CD4-positive, alpha-beta memory T cell (primary cell): ENCODE data around the gene BEST1. TPM values are rescaled to one million over a fixed set of nuclear protein-coding genes. Genes with fewer than 3 reads are reported as not detected.

Experiments used
- CTCF ChIA-PET: fragments of 350-600 bp; sonication (Branson Sonifier 250); formaldehyde crosslinking; loops from one replicate; lab custom pipeline; 2021; ENCODE audit warnings: inconsistent platforms; ENCODE audit not compliant: partially characterized antibody; lab: Charles Lee
- POLR2A ChIA-PET: fragments of 350-600 bp; sonication (Branson Sonifier 250); formaldehyde crosslinking; loops from one replicate; lab custom pipeline; 2021; ENCODE audit not compliant: partially characterized antibody; lab: Charles Lee
- DNase-seq, 5 donors: peaks; one replicate each; pipeline versions ENCODE4 v3.0.0 to v3.0.0-alpha.2; 2020 to 2022; ENCODE audit warnings: mixed read lengths in 1 of 5
- H3K27ac ChIP-seq: one replicate; pipeline ENCODE4 v1.7.0; 2013; ENCODE audit warnings: low read depth, low read length
- H3K27me3 ChIP-seq: 2 replicates; pipeline ENCODE4 v1.7.0; 2013; ENCODE audit warnings: mild to moderate bottlenecking, low read length, moderate library complexity; ENCODE audit not compliant: insufficient read depth
- H3K36me3 ChIP-seq: 2 replicates; pipeline ENCODE4 v1.7.0; 2013; ENCODE audit warnings: mild to moderate bottlenecking, low read length, moderate library complexity; ENCODE audit not compliant: insufficient read depth
- H3K4me1 ChIP-seq: 2 replicates; pipeline ENCODE4 v1.7.0; 2013; ENCODE audit warnings: mild to moderate bottlenecking, low read length, moderate library complexity; ENCODE audit not compliant: insufficient read depth
- H3K4me3 ChIP-seq, 2 donors: one replicate each; pipeline ENCODE4 v1.7.0; 2013; ENCODE audit warnings: low read length in 2 of 2, mild to moderate bottlenecking in 1 of 2
- H3K9me3 ChIP-seq, 2 donors: one replicate each; pipeline ENCODE4 v1.7.0; 2013; ENCODE audit warnings: low read length in 2 of 2, control low read depth in 1 of 2; ENCODE audit not compliant: control insufficient read depth in 1 of 2
- H3K27ac Mint-ChIP-seq, 7 donors: one replicate each; pipeline ENCODE4 v1.8.0; 2020 to 2021; ENCODE audit warnings: mixed read lengths in 7 of 7, mild to moderate bottlenecking in 6 of 7, inconsistent platforms in 3 of 7, moderate library complexity in 3 of 7
- H3K27me3 Mint-ChIP-seq, 2 donors: one replicate each; pipeline ENCODE4 v1.8.0; 2020 to 2021; ENCODE audit warnings: mixed read lengths in 2 of 2
- H3K36me3 Mint-ChIP-seq, 2 donors: one replicate each; pipeline ENCODE4 v1.8.0; 2020 to 2021; ENCODE audit warnings: mixed read lengths in 2 of 2, inconsistent platforms in 1 of 2, mild to moderate bottlenecking in 1 of 2
- H3K4me1 Mint-ChIP-seq, 4 donors: one replicate each; pipeline ENCODE4 v1.8.0; 2020 to 2021; ENCODE audit warnings: mixed read lengths in 4 of 4, mild to moderate bottlenecking in 1 of 4
- H3K4me3 Mint-ChIP-seq, 8 donors: one replicate each; pipeline ENCODE4 v1.8.0; 2020 to 2021; ENCODE audit warnings: mixed read lengths in 8 of 8, mild to moderate bottlenecking in 7 of 8, moderate library complexity in 6 of 8, inconsistent platforms in 3 of 8
- H3K9me3 Mint-ChIP-seq, 8 donors: one replicate each; pipeline ENCODE4 v1.8.0; 2020 to 2021; ENCODE audit warnings: mixed read lengths in 8 of 8, mild to moderate bottlenecking in 5 of 8, inconsistent platforms in 3 of 8, moderate library complexity in 1 of 8
- intact Hi-C: fragments of 100-400 bp; cut with micrococcal nuclease; formaldehyde crosslinking; loops from one replicate; pipeline ENCODE4 v1.15.1; 2023
- polyA plus RNA-seq, 2 donors: library from polyadenylated mRNA; unstranded; fragments of 300-500 nt; fragmentation: Illumina TruSeq; gene quantifications; one replicate each; pipeline ENCODE4 v1.2.3, GENCODE V29; 2021
- total RNA-seq, 2 experiments: library from RNA; stranded (reverse); gene quantifications; one replicate each; pipeline ENCODE4 v1.2.3, GENCODE V29; 2021

The BEST1 gene
- total and polyA plus RNA-seq, 4 experiments from 2014 or later = 0.26 to 1.3 (median 0.89) TPM

GRCh38 chr11:61905801-61906521 lies 44.2 kb upstream of the BEST1 start:
- ChIA-PET CTCF (interaction anchor here (2.1 to 11.6 kb wide), 3 partner anchors 41 to 178 kb away, joined by 5 to 387 read pairs (median 13); no protein-coding TSS in a partner anchor), POLR2A (no interaction called here)
- Mint-ChIP-seq H3K4me1 (no peaks in the 10 kb centered on the region), H3K4me3 (no peak overlapping the region), H3K9me3 (peaks cover 0 to 2% (median 0%) of the 10 kb centered on the region in 8 donors), H3K27me3 (no peaks in the 10 kb centered on the region), H3K27ac (no peak overlapping the region), H3K36me3 (no peaks in the 10 kb centered on the region)
- intact Hi-C loops = no loop called here
- H3K4me3 ChIP-seq = no peak overlapping the region
- H3K36me3 ChIP-seq = no peaks in the 10 kb centered on the region
- H3K27ac ChIP-seq = no peak overlapping the region
- no peaks in the 10 kb centered on the region for H3K9me3 ChIP-seq
- no peaks in the 10 kb centered on the region for H3K4me1 ChIP-seq
- no peak for DNase-seq
- no peaks in the 10 kb centered on the region for H3K27me3 ChIP-seq

GRCh38 chr11:61906522-61906909 lies 43.6 kb upstream of the BEST1 start:
- intact Hi-C loops = no loop called here
- ChIA-PET POLR2A (no interaction called here), CTCF (interaction anchor here (2.4 kb wide), 1 partner anchor 175 kb away, joined by 13 read pairs; no protein-coding TSS in a partner anchor)
- Histone ChIP-seq H3K9me3 (no peaks in the 10 kb centered on the region), H3K4me3 (no peak overlapping the region), H3K4me1 (no peaks in the 10 kb centered on the region), H3K36me3 (no peaks in the 10 kb centered on the region), H3K27me3 (no peaks in the 10 kb centered on the region), H3K27ac (no peak overlapping the region)
- no peaks in the 10 kb centered on the region for H3K36me3 Mint-ChIP-seq
- H3K4me3 Mint-ChIP-seq = no peak overlapping the region
- H3K9me3 Mint-ChIP-seq = peaks cover 0 to 2% (median 0%) of the 10 kb centered on the region in 8 donors
- H3K4me1 Mint-ChIP-seq = no peaks in the 10 kb centered on the region
- no peak overlapping the region for H3K27ac Mint-ChIP-seq
- no peaks in the 10 kb centered on the region for H3K27me3 Mint-ChIP-seq
- DNase-seq = no peak

GRCh38 chr11:61907282-61907681 lies 42.9 kb upstream of the BEST1 start:
- Mint-ChIP-seq H3K36me3 (no peaks in the 10 kb centered on the region), H3K4me1 (no peaks in the 10 kb centered on the region), H3K27ac (no peak overlapping the region), H3K27me3 (no peaks in the 10 kb centered on the region), H3K4me3 (no peak overlapping the region), H3K9me3 (peaks cover 0 to 2% (median 0%) of the 10 kb centered on the region in 8 donors)
- no peaks in the 10 kb centered on the region for H3K36me3 ChIP-seq
- no peak overlapping the region for H3K4me3 ChIP-seq
- POLR2A ChIA-PET = no interaction called here
- no peaks in the 10 kb centered on the region for H3K27me3 ChIP-seq
- CTCF ChIA-PET = interaction anchor here (1.2 to 4.2 kb wide), 3 partner anchors 8 to 174 kb away, joined by 4 to 31 read pairs (median 13); no protein-coding TSS in a partner anchor
- intact Hi-C loops = no loop called here
- no peaks in the 10 kb centered on the region for H3K9me3 ChIP-seq
- no peak overlapping the region for H3K27ac ChIP-seq
- no peak for DNase-seq
- no peaks in the 10 kb centered on the region for H3K4me1 ChIP-seq

GRCh38 chr11:61907871-61908729 lies 42.1 kb upstream of the BEST1 start:
- Mint-ChIP-seq H3K4me1 (no peaks in the 10 kb centered on the region), H3K9me3 (peaks cover 0 to 2% (median 0%) of the 10 kb centered on the region in 8 donors), H3K4me3 (no peak overlapping the region), H3K27ac (peak overlapping the region in 1 of 7 donors; percentile 61), H3K36me3 (no peaks in the 10 kb centered on the region), H3K27me3 (peaks cover 0 to 3% of the 10 kb centered on the region in 2 donors)
- no peaks in the 10 kb centered on the region for H3K4me1 ChIP-seq
- intact Hi-C loops = no loop called here
- no peak for DNase-seq
- H3K27me3 ChIP-seq = no peaks in the 10 kb centered on the region
- no peak overlapping the region for H3K4me3 ChIP-seq
- POLR2A ChIA-PET = no interaction called here
- no peak overlapping the region for H3K27ac ChIP-seq
- CTCF ChIA-PET = interaction anchor here (1.0 to 4.2 kb wide), 4 partner anchors 9 to 174 kb away, joined by 3 to 31 read pairs (median 8); no protein-coding TSS in a partner anchor
- no peaks in the 10 kb centered on the region for H3K36me3 ChIP-seq
- no peaks in the 10 kb centered on the region for H3K9me3 ChIP-seq

- H3K27me3 ChIP-seq = no peaks in the 10 kb centered on the region
- H3K4me3 ChIP-seq = no peak overlapping the region
- H3K9me3 ChIP-seq = no peaks in the 10 kb centered on the region
- H3K27me3 Mint-ChIP-seq = peaks cover 0 to 9% of the 10 kb centered on the region in 2 donors
- ChIA-PET CTCF (interaction anchor here (1.0 to 4.2 kb wide), 3 partner anchors 10 to 173 kb away, joined by 3 to 31 read pairs (median 13); no protein-coding TSS in a partner anchor), POLR2A (no interaction called here)
- H3K4me1 Mint-ChIP-seq = no peaks in the 10 kb centered on the region
- H3K27ac Mint-ChIP-seq = peak overlapping the region in 1 of 7 donors; percentile 61
- intact Hi-C loops = no loop called here
- H3K36me3 Mint-ChIP-seq = no peaks in the 10 kb centered on the region
- no peaks in the 10 kb centered on the region for H3K4me1 ChIP-seq
- no peak overlapping the region for H3K4me3 Mint-ChIP-seq
- DNase-seq = no peak
- no peak overlapping the region for H3K27ac ChIP-seq
- no peaks in the 10 kb centered on the region for H3K36me3 ChIP-seq
- peaks cover 0 to 2% (median 0%) of the 10 kb centered on the region in 8 donors for H3K9me3 Mint-ChIP-seq
Measured at GRCh38 chr11:61908730-61909316, 41.3 kb upstream of the BEST1 start.

GRCh38 chr11:61910187-61911127 lies 39.7 kb upstream of the BEST1 start:
- Histone ChIP-seq H3K36me3 (no peaks in the 10 kb centered on the region), H3K4me3 (no peak overlapping the region), H3K9me3 (no peaks in the 10 kb centered on the region), H3K27ac (no peak overlapping the region), H3K27me3 (no peaks in the 10 kb centered on the region), H3K4me1 (no peaks in the 10 kb centered on the region)
- CTCF ChIA-PET = interaction anchor here (1.6 to 4.2 kb wide), 3 partner anchors 12 to 197 kb away, joined by 3 to 31 read pairs (median 8); no protein-coding TSS in a partner anchor
- Mint-ChIP-seq H3K4me1 (no peaks in the 10 kb centered on the region), H3K9me3 (no peaks in the 10 kb centered on the region), H3K4me3 (no peak overlapping the region), H3K36me3 (no peaks in the 10 kb centered on the region), H3K27me3 (peaks cover 3 to 22% of the 10 kb centered on the region in 2 donors), H3K27ac (no peak overlapping the region)
- DNase-seq = no peak
- intact Hi-C loops = no loop called here
- POLR2A ChIA-PET = no interaction called here
